ENCODE measurements around the gene CPLX1.

DNA sequence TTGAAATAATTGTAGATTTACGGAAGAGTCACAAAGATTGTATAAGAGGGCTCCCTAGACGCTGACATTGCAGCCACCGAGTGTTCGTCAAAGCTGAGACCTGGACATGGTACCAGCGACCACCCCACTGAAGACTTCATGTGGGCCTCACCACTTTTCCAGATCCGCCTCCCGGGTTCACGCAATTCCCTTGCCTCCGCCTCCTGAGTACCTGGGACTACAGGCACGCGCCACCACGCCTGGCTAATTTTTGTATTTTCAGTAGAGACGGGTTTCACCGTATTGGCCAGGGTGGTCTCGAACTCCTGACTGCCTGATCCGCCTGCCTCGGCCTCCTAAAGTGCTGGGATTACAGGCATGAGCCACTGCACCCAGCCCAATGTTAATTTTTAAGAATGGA lies 29.7 kb downstream of the CPLX1 start:
- TF ChIP-seq ESRRA (CRISPR knock-in tag; IDR thresholded peaks at IDR 0.05; ENCODE audit: borderline replicate concordance), result no peak
- TF ChIP-seq, protein P1, sequence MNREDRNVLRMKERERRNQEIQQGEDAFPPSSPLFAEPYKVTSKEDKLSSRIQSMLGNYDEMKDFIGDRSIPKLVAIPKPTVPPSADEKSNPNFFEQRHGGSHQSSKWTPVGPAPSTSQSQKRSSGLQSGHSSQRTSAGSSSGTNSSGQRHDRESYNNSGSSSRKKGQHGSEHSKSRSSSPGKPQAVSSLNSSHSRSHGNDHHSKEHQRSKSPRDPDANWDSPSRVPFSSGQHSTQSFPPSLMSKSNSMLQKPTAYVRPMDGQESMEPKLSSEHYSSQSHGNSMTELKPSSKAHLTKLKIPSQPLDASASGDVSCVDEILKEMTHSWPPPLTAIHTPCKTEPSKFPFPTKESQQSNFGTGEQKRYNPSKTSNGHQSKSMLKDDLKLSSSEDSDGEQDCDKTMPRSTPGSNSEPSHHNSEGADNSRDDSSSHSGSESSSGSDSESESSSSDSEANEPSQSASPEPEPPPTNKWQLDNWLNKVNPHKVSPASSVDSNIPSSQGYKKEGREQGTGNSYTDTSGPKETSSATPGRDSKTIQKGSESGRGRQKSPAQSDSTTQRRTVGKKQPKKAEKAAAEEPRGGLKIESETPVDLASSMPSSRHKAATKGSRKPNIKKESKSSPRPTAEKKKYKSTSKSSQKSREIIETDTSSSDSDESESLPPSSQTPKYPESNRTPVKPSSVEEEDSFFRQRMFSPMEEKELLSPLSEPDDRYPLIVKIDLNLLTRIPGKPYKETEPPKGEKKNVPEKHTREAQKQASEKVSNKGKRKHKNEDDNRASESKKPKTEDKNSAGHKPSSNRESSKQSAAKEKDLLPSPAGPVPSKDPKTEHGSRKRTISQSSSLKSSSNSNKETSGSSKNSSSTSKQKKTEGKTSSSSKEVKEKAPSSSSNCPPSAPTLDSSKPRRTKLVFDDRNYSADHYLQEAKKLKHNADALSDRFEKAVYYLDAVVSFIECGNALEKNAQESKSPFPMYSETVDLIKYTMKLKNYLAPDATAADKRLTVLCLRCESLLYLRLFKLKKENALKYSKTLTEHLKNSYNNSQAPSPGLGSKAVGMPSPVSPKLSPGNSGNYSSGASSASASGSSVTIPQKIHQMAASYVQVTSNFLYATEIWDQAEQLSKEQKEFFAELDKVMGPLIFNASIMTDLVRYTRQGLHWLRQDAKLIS (CRISPR knock-in tag; IDR thresholded peaks at IDR 0.05; ENCODE audit: borderline replicate concordance), result no peak
- no peak for TF ChIP-seq ZNF671 (CRISPR knock-in tag; IDR thresholded peaks at IDR 0.05)
- TF ChIP-seq, protein P2, sequence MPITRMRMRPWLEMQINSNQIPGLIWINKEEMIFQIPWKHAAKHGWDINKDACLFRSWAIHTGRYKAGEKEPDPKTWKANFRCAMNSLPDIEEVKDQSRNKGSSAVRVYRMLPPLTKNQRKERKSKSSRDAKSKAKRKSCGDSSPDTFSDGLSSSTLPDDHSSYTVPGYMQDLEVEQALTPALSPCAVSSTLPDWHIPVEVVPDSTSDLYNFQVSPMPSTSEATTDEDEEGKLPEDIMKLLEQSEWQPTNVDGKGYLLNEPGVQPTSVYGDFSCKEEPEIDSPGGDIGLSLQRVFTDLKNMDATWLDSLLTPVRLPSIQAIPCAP (CRISPR knock-in tag; IDR thresholded peaks at IDR 0.05), result no peak
- TF ChIP-seq, protein P3, sequence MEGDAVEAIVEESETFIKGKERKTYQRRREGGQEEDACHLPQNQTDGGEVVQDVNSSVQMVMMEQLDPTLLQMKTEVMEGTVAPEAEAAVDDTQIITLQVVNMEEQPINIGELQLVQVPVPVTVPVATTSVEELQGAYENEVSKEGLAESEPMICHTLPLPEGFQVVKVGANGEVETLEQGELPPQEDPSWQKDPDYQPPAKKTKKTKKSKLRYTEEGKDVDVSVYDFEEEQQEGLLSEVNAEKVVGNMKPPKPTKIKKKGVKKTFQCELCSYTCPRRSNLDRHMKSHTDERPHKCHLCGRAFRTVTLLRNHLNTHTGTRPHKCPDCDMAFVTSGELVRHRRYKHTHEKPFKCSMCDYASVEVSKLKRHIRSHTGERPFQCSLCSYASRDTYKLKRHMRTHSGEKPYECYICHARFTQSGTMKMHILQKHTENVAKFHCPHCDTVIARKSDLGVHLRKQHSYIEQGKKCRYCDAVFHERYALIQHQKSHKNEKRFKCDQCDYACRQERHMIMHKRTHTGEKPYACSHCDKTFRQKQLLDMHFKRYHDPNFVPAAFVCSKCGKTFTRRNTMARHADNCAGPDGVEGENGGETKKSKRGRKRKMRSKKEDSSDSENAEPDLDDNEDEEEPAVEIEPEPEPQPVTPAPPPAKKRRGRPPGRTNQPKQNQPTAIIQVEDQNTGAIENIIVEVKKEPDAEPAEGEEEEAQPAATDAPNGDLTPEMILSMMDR (IDR thresholded peaks at IDR 0.05), result no peak
- TF ChIP-seq, protein P4, sequence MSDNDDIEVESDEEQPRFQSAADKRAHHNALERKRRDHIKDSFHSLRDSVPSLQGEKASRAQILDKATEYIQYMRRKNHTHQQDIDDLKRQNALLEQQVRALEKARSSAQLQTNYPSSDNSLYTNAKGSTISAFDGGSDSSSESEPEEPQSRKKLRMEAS (CRISPR knock-in tag; IDR thresholded peaks at IDR 0.05), result no peak
- TF ChIP-seq FOXJ3 (CRISPR knock-in tag; IDR thresholded peaks at IDR 0.05; ENCODE audit: borderline replicate concordance), result no peak
- TF ChIP-seq, protein P5, sequence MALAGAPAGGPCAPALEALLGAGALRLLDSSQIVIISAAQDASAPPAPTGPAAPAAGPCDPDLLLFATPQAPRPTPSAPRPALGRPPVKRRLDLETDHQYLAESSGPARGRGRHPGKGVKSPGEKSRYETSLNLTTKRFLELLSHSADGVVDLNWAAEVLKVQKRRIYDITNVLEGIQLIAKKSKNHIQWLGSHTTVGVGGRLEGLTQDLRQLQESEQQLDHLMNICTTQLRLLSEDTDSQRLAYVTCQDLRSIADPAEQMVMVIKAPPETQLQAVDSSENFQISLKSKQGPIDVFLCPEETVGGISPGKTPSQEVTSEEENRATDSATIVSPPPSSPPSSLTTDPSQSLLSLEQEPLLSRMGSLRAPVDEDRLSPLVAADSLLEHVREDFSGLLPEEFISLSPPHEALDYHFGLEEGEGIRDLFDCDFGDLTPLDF (CRISPR knock-in tag; IDR thresholded peaks at IDR 0.05), result no peak
- TF ChIP-seq, protein P6, sequence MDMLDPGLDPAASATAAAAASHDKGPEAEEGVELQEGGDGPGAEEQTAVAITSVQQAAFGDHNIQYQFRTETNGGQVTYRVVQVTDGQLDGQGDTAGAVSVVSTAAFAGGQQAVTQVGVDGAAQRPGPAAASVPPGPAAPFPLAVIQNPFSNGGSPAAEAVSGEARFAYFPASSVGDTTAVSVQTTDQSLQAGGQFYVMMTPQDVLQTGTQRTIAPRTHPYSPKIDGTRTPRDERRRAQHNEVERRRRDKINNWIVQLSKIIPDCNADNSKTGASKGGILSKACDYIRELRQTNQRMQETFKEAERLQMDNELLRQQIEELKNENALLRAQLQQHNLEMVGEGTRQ (CRISPR knock-in tag; IDR thresholded peaks at IDR 0.05), result no peak
- TF ChIP-seq IRF2 (CRISPR knock-in tag; IDR thresholded peaks at IDR 0.05; ENCODE audit: borderline replicate concordance, low read depth), result no peak
- TF ChIP-seq, protein P7, sequence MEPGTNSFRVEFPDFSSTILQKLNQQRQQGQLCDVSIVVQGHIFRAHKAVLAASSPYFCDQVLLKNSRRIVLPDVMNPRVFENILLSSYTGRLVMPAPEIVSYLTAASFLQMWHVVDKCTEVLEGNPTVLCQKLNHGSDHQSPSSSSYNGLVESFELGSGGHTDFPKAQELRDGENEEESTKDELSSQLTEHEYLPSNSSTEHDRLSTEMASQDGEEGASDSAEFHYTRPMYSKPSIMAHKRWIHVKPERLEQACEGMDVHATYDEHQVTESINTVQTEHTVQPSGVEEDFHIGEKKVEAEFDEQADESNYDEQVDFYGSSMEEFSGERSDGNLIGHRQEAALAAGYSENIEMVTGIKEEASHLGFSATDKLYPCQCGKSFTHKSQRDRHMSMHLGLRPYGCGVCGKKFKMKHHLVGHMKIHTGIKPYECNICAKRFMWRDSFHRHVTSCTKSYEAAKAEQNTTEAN (CRISPR knock-in tag; IDR thresholded peaks at IDR 0.05), result no peak
- no peak for TF ChIP-seq CREM (CRISPR knock-in tag; IDR thresholded peaks at IDR 0.05)
- TF ChIP-seq ZNF317 (CRISPR knock-in tag; IDR thresholded peaks at IDR 0.05; ENCODE audit: borderline replicate concordance, low read depth), result no peak
- TF ChIP-seq, protein P8, sequence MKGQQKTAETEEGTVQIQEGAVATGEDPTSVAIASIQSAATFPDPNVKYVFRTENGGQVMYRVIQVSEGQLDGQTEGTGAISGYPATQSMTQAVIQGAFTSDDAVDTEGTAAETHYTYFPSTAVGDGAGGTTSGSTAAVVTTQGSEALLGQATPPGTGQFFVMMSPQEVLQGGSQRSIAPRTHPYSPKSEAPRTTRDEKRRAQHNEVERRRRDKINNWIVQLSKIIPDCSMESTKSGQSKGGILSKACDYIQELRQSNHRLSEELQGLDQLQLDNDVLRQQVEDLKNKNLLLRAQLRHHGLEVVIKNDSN (CRISPR knock-in tag; IDR thresholded peaks at IDR 0.05), result no peak
